ENCODE data around the gene ZNF74.

The ZNF74 gene

DNA sequence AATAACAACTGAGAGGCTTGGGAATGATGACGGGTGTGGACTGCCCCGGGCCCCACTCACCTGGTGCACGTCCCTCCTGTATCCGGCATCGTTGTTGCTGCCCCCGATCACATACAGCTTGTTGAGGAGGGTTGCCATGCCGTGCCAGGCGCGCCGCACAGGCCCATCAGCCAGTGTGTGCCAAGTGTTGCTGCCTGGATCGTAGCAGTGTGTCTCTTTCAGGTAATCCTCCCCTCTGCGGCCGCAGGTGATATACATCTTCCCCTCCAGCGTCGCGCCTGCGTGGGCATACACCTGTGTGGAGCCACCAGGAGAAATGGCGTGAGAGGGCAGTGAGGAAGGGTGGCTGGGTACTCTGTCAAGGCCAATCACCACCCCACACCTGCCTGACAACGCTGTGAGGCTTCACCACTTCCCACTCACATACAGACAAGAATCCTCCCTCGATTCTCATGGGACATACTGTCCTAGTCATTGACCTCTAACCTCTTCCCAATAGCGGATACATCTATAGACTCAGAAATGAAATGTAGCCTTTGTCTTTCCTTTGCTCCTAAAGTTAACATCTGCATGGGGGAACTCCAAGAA is 52.5 kb downstream of the ZNF74 start (continued):
- TF ChIP-seq ZNF70 (CRISPR knock-in tag; IDR thresholded peaks at IDR 0.05), result no peak

DNA sequence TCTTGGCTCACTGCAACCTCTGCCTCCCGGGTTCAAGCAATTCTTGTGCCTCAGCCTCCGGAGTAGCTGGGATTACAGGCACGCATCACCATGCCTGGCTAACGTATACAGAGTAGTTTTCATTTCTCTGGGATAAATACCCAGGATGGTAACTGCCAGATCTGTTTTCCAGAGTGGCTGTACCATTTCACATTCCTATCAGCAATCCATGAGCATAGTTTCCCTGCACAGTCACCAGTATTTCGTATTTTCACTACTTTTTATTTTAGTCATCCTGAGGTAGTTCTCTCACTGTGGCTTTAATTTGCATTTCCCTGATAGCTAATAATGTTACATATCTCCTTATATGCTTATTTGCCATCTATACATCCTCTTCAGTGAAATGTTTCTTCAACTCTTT is 54.7 kb downstream of the ZNF74 start:
- TF ChIP-seq ZC3H10 (CRISPR knock-in tag; IDR thresholded peaks at IDR 0.05) (no peak), PPARA (CRISPR knock-in tag; IDR thresholded peaks at IDR 0.05; ENCODE audit: borderline replicate concordance) (no peak), ZNF70 (CRISPR knock-in tag; IDR thresholded peaks at IDR 0.05) (no peak), OSR1 (CRISPR knock-in tag; IDR thresholded peaks at IDR 0.05) (no peak), ZNF565 (CRISPR knock-in tag; conservative IDR thresholded peaks at IDR 0.05; ENCODE audit: low read depth) (no peak), CSDC2 (CRISPR knock-in tag; IDR thresholded peaks at IDR 0.05) (no peak), GLIS3 (CRISPR knock-in tag; IDR thresholded peaks at IDR 0.05) (no peak), TCF4 (CRISPR knock-in tag; IDR thresholded peaks at IDR 0.05; ENCODE audit: borderline replicate concordance) (no peak), ZFP30 (CRISPR knock-in tag; IDR thresholded peaks at IDR 0.05) (no peak)
- TF ChIP-seq, protein P1, sequence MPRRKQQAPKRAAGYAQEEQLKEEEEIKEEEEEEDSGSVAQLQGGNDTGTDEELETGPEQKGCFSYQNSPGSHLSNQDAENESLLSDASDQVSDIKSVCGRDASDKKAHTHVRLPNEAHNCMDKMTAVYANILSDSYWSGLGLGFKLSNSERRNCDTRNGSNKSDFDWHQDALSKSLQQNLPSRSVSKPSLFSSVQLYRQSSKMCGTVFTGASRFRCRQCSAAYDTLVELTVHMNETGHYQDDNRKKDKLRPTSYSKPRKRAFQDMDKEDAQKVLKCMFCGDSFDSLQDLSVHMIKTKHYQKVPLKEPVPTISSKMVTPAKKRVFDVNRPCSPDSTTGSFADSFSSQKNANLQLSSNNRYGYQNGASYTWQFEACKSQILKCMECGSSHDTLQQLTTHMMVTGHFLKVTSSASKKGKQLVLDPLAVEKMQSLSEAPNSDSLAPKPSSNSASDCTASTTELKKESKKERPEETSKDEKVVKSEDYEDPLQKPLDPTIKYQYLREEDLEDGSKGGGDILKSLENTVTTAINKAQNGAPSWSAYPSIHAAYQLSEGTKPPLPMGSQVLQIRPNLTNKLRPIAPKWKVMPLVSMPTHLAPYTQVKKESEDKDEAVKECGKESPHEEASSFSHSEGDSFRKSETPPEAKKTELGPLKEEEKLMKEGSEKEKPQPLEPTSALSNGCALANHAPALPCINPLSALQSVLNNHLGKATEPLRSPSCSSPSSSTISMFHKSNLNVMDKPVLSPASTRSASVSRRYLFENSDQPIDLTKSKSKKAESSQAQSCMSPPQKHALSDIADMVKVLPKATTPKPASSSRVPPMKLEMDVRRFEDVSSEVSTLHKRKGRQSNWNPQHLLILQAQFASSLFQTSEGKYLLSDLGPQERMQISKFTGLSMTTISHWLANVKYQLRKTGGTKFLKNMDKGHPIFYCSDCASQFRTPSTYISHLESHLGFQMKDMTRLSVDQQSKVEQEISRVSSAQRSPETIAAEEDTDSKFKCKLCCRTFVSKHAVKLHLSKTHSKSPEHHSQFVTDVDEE (CRISPR knock-in tag; IDR thresholded peaks at IDR 0.05), result no peak

GRCh38 chr22:20449819-20450550 is 56.0 kb downstream of the ZNF74 start:
- TF ChIP-seq, protein P2, sequence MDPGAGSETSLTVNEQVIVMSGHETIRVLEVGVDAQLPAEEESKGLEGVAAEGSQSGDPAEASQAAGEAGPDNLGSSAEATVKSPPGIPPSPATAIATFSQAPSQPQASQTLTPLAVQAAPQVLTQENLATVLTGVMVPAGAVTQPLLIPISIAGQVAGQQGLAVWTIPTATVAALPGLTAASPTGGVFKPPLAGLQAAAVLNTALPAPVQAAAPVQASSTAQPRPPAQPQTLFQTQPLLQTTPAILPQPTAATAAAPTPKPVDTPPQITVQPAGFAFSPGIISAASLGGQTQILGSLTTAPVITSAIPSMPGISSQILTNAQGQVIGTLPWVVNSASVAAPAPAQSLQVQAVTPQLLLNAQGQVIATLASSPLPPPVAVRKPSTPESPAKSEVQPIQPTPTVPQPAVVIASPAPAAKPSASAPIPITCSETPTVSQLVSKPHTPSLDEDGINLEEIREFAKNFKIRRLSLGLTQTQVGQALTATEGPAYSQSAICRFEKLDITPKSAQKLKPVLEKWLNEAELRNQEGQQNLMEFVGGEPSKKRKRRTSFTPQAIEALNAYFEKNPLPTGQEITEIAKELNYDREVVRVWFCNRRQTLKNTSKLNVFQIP (CRISPR knock-in tag; IDR thresholded peaks at IDR 0.05; ENCODE audit: borderline replicate concordance, low read depth), result no peak
- TF ChIP-seq ZNF565 (CRISPR knock-in tag; conservative IDR thresholded peaks at IDR 0.05; ENCODE audit: low read depth) (no peak), ESRRG (CRISPR knock-in tag; IDR thresholded peaks at IDR 0.05) (no peak), ISL1 (CRISPR knock-in tag; IDR thresholded peaks at IDR 0.05) (no peak), TOX (CRISPR knock-in tag; IDR thresholded peaks at IDR 0.05; ENCODE audit: borderline replicate concordance) (no peak), ZFP30 (CRISPR knock-in tag; IDR thresholded peaks at IDR 0.05) (no peak), ZFP3 (CRISPR knock-in tag; IDR thresholded peaks at IDR 0.05) (no peak), CSDC2 (CRISPR knock-in tag; IDR thresholded peaks at IDR 0.05) (no peak), SNAI2 (CRISPR knock-in tag; IDR thresholded peaks at IDR 0.05) (no peak), TCF4 (CRISPR knock-in tag; IDR thresholded peaks at IDR 0.05; ENCODE audit: borderline replicate concordance) (no peak), CSRNP3 (CRISPR knock-in tag; IDR thresholded peaks at IDR 0.05) (no peak), GLIS3 (CRISPR knock-in tag; IDR thresholded peaks at IDR 0.05) (no peak), ZNF70 (CRISPR knock-in tag; IDR thresholded peaks at IDR 0.05) (no peak), RARB (CRISPR knock-in tag; IDR thresholded peaks at IDR 0.05) (no peak), ZC3H10 (CRISPR knock-in tag; IDR thresholded peaks at IDR 0.05) (no peak)
- TF ChIP-seq, protein P1 (CRISPR knock-in tag; IDR thresholded peaks at IDR 0.05), result no peak
- TF ChIP-seq, protein P3, sequence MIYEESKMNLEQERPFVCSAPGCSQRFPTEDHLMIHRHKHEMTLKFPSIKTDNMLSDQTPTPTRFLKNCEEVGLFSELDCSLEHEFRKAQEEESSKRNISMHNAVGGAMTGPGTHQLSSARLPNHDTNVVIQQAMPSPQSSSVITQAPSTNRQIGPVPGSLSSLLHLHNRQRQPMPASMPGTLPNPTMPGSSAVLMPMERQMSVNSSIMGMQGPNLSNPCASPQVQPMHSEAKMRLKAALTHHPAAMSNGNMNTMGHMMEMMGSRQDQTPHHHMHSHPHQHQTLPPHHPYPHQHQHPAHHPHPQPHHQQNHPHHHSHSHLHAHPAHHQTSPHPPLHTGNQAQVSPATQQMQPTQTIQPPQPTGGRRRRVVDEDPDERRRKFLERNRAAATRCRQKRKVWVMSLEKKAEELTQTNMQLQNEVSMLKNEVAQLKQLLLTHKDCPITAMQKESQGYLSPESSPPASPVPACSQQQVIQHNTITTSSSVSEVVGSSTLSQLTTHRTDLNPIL (CRISPR knock-in tag; IDR thresholded peaks at IDR 0.05; ENCODE audit: low read depth), result no peak
- no peak for ATAC-seq

More for the DNA sequence above, 54.7 kb downstream of the ZNF74 start:
- no peak for ATAC-seq
